NCI-H2107 (cell line): ENCODE results near the gene CPSF4.

Experiments used
- DNase-seq: peaks from one replicate; lab custom pipeline; 2025; lab: John Stamatoyannopoulos, UW

CPSF4 gene

DNA sequence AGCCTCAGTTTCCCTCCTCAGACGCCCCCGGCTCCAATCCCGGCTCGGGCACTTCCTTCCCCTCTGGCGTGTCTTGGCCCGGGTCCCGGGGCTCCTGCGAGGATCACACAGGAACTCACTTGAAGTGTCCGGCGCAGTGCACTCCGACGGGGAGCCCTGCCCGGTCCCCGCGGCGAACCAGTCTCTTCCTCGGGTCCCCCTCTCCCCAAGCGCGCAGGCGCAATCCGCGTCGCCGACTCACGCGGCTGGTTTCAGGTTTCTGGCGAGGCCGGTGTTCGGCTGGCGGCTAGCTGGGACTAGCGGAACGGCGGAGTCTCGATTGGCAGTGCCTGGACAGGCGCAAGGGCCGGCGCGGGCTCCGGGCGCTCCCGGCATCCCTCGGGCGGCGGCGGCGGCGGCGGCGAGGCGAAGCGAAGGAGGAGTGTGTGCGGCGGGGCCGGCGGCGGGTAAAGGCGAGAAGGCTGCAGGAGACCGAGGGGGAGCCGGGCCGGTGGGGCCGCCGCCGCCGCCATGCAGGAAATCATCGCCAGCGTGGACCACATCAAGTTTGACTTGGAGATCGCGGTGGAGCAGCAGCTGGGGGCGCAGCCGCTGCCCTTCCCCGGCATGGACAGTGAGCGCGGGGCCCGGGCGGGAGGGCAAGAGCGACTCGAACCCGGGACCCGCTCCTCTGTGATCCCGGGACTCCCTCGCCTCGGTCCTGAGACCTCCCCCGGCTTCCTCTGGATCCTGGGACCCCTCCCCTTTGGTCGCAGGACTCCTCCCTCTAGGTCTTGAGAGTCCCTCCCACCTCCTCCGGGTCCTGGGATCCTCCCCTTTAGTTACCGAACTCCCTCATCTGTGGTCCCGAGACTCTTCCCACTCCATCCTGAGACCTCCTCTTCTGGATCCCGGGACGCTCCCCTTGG lies at the start of gene CPSF4, which contains the start of gene PTCD1:
TSS of gene CPSF4 (plus strand) at position 371 of the 908 bp plus-strand sequence. CDS start at position 511, 140 bp downstream.
TSS of gene PTCD1 (minus strand) at position 226 of the 908 bp plus-strand sequence. CDS start 3,556 bp downstream, outside the sequence.
- peak; percentile 98 for DNase-seq

DNA sequence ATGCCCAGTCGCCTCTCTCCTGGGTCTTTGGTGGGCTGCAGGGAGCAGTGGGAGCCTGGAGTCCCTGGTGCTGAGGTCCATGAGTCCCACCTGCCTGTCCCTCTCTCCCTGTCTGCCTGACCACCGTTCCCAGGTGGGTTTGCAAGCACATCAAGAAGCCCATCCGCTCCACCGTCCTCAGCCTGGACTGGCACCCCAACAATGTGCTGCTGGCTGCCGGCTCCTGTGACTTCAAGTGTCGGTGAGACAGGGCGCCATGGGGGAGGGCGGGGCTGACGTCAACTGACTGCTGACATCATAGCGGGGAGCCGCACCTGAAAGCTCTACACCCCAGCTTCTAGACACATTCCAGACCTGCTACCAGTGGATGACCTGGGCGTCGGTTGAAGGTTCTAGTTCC lies 49.0 kb upstream of the CPSF4 start:
- DNase-seq, result no peak

DNA sequence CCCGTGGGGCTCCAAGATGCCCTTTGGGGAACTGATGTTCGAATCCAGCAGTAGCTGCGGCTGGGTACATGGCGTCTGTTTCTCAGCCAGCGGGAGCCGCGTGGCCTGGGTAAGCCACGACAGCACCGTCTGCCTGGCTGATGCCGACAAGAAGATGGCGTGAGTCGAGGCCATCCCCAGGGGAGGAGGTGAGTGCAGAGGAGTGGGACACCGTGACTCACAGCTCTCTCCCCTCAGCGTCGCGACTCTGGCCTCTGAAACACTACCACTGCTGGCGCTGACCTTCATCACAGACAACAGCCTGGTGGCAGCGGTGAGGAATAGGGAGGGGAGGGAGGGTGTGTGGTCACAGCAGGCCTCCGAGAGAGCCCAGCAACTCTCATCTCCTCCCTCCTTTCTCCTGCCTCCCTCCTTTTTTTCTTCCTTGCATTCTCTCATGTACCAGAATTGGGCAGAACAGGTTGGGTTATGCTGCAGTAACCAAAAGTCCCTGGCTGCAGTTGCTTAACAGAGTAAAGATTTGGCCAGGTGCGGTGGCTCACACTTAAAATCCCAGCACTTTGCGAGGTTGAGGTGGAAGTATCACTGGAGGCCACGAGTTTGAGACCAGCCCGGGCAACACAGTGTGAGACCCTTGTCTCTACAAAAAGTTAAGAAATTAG lies 47.7 kb upstream of the CPSF4 start:
- DNase-seq, result no peak

DNA sequence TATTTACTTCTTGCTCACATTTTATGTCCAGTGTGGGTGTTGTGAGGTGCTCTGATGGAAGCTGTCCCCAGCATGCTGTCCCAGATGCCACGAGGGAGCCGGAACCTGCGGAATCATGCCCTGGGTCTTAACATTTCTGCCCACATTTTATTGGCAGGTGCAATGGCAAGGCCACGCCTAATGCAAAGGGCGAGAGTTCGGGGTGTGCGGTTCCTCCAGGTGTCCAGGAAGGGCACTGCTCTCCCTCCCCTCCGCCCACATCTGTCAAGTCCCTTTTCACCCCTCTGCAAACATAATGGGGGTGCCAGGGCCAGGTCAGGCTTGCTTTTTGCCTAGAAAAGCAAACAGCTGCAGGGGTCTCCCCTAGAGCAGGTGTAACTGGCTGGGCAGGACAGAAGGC lies 46.7 kb upstream of the CPSF4 start:
- DNase-seq, result no peak

DNA sequence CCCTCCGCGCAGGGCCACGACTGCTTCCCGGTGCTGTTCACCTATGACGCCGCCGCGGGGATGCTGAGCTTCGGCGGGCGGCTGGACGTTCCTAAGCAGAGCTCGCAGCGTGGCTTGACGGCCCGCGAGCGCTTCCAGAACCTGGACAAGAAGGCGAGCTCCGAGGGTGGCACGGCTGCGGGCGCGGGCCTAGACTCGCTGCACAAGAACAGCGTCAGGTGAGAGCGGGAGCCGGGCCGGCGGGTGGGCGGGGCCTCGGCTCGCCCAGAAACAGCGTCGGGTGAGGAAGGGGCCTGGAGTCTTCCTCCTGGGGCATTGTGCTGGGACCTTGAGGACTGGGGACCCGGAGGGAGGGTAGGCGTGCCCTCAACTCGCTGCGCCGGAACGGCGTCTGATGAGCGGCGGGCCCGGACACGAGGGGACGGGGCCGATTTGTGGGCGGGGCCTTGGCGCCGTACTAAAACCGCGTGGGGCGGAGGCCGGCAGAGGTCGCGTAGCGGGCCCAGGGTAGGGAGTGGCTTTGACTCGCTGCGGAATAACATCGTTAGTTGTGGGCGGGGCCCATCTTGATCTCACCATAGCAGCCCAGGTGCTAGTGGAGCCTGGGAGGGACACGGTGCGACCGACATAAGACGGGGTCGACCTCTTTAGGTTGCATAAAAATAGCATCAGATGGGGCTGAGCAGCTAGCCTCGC lies 45.9 kb upstream of the CPSF4 start:
- peak; percentile 80 for DNase-seq

DNA sequence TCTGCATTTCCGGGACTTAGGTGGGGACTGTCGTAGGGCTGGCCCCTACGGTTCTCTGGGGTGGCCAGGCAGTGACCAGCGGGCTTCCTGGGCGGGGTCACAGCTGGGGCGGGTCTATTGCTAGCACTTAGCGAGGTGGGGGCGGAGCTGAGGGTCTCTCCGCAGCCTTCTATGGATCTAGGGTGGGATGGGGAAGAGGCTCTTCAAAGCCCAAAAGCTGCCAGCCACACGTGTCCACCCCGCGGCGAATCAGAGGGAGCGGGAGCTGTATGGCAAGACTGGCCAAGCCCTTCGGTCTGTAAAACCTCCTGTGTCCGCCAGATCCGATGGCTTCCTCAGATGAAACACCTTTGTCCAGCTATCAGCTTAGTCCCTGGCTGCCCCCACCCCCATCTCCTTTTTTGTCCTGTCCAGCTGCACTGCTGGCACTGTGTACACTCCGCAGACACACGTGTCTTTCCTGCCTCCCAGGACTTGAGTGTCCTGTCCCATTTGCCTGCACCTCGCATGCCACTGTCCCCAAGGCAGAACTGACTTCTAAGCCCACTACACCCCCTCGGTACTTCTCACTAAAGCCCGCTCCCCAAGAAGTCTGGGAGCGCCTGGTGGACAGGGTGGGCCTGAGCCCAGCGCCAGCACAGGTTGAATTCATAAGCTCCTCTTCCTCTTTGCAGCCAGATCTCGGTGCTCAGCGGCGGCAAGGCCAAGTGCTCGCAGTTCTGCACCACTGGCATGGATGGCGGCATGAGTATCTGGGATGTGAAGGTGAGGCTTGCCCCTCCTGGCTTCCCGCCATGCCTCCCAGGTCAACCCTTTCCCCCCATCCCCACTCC lies 45.2 kb upstream of the CPSF4 start:
- DNase-seq, result no peak

DNA sequence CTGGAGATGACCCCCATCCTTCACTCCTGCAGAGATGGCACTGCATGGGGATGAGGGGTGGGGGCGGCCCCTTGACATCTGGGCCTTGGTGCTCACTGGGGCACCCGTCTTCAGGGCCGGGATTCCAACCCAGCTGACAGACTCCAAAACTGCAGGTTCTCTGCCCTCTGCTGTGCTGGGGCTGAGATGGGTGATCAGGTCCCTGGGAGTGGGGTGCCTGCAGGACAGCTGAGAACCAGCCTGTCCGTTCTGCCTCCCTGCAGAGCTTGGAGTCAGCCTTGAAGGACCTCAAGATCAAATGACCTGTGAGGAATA lies 44.6 kb upstream of the CPSF4 start:
- DNase-seq, result no peak

DNA sequence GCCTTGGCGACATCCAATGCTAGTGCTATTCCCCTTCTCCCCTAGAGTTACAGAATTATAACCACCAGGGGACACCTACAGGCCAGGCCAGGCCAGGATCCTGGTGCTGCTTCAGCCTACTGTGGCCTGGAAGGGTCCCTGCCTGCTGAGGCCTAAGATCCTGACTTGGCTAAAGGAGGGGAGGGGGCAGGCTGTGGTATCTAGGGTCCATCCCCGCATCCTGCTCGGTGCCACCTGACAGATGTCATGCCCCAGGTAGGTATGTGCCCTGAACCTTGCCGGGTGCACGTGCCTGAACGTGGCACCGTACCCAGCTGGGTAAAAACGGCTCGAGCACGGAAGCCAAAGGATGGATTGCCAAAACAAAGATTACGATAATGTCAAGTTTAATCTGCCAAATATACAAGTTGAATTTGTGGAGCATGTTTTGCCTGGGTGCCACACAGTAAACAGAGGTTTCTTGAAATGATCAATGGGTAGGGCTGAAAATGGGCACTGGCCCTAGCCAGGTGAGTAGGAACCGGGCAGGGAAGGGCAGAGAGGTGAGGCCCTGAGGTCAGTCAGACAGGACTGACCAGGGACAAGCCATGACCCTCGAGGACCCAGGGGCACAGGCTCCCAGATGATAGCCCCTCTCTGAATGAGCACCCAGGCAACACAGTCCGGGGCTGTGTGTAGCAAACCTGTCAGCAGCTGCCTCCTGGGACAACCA lies 43.0 kb upstream of the CPSF4 start:
- no peak for DNase-seq

DNA sequence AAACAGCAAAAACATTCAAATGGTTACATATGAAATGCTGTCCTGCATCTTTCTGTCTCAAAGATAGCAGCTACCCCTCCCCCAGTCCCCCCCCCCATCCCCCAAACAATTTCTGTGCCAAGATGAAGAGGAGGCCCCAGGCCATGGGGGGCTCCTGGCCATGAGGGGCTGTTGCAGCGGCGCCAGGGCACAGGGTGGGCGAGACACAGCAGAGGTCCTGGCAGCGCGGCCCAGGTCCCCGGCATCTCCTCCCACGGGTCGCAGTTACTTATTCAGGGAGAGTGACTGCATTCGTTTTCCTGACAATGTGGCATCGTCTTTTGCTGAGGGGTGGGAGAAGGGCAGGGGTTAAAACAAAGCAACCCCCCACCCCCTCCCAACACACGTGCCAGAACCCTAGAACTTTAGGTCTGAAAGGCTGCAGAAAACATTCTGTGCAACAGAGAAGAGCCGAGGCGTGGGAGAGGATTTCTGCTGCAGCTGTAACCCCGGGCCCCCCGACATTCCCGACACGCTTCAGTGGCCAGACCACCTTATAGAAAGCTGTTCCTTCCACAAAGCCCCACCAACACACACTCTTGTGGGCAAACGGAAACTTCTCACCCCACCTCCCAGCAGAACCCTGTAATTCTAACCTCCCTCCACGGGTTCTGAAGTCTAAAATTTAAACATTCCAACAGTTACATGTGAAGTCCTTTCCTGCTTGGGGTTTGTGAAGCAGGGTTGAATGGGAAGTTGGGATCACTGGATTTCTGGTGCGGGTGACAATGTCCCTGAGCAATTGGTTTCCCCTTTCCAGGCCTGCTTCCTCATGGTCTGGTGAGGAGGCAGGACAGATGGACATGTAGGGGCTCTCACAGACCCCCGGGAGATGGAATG lies 42.1 kb upstream of the CPSF4 start:
- no peak for DNase-seq

DNA sequence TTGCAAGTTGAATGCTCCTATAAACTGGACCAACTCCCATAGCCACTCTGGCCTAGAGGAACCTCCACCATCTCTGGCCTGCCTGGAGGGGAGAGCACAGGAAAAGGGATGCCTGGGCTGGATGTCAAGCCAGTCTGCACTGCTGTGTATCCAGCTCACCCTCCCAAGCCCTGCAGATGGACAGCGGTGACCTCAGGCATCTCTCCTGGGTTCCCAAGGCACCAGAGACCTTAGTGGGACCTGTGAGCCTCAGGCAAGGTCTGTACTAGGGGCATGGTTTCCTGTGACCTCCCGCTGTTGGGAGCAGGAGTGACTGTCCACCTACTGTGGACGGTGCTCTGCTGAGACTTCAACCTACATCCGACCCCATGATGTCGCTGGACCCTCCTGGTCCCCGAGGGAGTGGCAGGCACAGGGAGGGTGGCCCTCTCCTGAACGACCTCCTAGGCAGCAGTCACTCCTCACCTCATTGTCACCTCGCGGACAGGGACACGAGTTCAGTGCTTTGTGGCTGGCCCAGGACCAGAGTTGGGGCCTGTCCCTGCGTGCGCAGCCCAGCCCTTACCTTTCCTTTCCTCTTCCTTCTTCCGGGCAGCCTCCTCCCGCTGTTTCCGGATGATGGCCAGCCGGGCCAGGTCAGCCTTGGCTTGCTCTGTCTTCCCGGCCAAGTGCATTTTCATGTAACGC lies 41.3 kb upstream of the CPSF4 start:
- DNase-seq, result no peak

DNA sequence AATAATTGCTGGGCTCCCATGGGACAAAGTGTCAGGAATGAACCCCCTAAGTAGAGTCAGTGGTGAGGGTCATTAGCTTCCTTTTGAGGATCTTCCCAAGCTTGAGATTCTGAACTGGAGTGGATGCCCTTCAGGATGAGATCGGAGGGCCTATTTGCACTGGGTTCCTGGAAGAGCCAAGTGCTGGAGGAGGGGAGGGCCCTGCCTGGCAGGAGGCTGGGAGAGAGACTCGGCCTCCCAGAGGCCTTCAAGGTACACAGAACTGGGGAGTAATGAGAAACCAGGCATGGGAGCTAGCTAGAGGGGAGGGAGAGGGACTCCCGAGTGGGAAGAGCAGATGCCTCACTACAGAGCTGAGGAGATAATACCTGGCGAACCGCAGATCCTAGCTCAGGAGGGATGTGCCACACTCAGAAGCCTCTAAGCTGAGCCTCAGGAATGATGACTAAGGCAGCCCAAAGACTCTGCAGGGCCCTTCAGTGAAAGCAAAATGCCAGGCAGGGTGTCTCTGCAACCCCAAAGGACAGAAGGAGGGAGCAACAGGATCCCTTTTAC lies 39.8 kb upstream of the CPSF4 start:
- DNase-seq, result no peak

DNA sequence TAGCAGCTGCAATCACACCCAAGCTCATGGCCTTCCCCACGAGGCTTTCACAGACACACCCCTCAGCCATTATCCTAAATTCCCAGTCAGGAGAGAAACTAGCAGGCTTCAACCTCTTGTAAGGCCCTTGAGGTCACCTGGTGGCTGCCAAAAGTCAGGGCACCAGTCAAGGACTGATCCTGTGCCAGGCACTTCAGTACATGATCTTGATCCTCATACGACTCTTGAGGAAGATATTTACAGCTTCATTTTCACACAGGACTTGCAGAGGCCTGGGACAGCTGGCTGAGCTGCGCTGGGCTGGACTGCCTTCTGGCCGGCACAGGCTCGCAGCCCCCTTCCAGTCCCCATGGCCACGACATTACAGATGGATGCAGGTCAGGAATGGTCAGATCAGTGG lies 39.1 kb upstream of the CPSF4 start:
- DNase-seq, result no peak

DNA sequence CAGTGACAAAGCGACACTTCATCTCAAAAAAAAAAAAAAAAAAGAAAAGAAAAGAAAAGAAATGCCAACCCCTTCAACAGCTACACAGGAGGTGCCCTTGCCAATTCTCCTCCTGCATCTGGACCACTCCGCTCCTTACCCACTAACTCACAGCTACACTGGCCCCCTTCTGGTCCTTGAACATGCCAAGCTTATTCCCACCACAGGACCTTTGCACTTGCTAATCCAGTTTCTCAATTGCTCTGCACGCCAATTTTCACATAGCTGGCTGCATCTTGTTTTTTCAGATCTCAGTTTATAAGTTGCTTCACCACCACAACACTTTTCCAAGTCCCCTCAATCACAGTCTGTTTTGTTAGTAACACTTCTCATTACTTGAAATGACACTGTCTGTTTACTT lies 35.9 kb upstream of the CPSF4 start:
- no peak for DNase-seq

DNA sequence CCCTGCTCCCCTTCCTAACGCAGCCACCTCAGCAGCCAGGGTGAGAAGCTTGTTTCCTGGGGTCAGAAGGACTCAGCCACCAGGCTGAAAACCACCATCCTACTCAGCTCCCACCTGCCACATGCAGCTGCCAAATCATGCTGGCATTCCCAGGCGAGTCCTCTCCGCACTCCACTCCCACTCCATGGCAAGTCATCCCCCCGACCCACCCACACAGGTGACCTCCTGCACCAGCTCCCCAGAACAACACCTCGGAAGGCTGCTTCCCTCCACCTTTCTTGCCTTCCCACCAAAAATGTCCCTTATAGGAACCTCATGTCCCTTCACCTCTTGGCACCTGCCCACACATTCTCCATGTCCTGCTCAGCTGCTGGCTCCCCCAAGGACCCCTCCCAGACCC lies 35.0 kb upstream of the CPSF4 start:
- DNase-seq, result no peak

DNA sequence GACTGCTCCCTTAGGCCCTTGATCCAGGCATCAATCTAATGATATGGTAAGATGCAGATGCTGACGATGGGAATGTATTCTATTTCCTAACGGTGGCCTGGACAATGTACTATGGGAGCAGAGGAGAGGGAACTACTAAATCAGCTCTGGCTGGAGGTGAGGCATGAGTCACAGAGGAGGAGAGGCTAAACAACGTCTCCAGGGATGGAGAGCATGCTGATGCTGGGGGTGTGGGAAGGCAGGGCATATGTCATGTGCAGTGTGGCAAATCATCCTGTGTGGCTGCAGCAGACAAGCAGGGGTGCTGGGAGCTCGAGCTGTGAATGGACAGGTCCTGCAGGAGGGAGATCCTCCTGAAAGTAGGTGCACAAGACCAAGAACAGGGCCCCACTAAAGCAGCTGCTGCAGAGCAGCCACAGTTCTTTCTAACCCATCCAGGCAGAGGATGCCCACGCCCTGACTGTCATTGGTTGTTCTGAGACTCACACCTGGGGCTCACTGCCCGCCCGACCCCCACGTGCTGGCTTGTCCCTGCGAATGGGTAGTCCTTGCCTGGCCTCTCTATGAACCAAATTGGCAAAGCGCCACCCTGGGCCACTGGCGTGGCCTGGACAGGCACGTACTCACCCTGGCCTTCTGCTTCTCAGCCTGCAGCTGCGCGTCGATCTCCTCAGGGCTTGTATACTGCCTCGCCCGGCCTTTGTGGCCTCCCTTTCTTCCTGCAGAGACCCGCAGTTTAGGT lies 34.3 kb upstream of the CPSF4 start:
- DNase-seq, result no peak

DNA sequence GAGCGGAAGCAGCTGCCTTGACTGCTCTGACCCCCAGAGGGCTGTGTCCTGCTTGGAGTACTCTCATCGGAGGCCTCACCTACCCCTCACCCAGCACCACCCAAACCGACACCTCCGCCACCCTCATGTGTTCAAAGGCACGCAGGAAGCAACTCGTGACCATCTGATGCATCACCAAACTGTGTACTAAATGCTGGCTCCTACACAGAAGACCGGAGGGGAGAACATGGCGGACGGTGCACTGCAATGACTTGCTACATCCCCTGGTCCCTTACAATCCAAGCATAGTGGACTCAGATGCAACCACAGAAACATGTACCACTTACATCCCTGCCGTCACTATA lies 33.8 kb upstream of the CPSF4 start:
- DNase-seq, result no peak

DNA sequence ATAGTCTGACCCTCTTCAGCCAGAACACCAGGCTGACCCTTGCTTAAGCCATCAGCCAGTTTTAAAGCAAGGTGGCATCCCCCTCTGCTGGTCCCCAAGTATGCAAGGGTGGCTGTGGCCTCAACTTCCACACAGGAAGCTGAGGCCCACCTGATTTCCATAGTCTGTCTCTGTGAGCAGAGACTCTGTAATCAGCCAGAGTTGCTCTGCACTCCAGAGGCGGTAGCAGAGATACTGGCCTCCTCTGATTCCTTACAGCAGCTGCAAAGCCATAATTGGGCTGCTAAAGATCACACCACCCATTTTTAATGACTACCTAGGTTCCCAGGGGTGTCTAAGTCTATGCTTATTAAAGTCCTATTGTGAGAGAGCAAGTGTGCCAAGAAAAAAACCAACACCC lies 32.2 kb upstream of the CPSF4 start:
- DNase-seq, result no peak

DNA sequence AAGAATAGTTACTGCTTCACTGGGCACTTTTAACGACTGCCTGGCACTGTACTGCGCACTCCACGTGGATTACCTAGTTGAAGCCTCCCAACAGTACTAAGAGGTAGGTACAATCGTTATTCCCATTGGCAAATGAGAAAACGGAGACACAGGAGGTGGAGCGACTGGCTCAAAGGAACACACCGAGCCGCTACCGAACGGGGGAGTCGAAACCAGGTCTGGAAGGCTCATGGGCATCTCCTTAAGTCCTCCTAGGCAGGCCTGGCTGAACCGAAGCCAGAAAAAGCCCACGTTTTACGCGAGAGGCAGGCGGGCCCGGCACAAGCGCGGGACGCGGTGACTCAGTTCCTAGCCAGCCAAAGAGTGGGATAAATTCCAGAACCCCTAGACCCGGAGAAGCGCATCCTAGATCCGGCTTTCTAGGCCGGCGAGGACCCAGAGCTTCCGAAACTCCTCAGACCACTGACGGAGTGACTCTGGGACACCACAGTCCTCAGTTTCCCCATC lies 30.8 kb upstream of the CPSF4 start:
- peak; percentile 27 for DNase-seq
